ENCODE measurements around the gene MAPK7.

DNA sequence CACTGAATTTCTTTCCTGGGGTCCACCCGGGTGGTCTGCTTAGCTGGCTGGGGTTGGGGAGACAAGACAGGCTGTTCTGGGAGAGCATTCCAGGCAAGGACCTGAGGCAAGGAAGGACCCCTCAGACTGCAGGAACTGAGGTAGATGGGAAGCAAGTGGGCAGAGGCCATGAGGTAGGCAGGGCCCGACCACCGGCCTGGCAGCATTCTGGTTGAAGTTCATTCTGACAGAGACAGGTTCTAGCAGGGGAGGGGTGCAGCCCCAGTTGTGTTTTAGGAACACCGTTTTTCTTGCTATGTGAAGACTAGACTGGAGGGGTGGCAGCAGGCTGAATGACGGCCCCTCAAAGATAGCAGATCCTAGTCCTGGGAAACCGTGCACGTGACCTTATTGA is 33.2 kb upstream of the MAPK7 start:
- TF ChIP-seq, protein P1, sequence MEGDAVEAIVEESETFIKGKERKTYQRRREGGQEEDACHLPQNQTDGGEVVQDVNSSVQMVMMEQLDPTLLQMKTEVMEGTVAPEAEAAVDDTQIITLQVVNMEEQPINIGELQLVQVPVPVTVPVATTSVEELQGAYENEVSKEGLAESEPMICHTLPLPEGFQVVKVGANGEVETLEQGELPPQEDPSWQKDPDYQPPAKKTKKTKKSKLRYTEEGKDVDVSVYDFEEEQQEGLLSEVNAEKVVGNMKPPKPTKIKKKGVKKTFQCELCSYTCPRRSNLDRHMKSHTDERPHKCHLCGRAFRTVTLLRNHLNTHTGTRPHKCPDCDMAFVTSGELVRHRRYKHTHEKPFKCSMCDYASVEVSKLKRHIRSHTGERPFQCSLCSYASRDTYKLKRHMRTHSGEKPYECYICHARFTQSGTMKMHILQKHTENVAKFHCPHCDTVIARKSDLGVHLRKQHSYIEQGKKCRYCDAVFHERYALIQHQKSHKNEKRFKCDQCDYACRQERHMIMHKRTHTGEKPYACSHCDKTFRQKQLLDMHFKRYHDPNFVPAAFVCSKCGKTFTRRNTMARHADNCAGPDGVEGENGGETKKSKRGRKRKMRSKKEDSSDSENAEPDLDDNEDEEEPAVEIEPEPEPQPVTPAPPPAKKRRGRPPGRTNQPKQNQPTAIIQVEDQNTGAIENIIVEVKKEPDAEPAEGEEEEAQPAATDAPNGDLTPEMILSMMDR (conservative IDR thresholded peaks at IDR 0.05; ENCODE audit: low read depth, low read length): no peak
- no peak for TF ChIP-seq EZH2 (IDR thresholded peaks at IDR 0.05; ENCODE audit: borderline replicate concordance, low read depth, low read length, poor library complexity, severe bottlenecking)
